ENCODE data around the gene MYL1.

The MYL1 gene

GRCh38 chr2:210315015-210315788, at the start of gene MYL1:
Gene MYL1 (minus strand): TSS chr2:210315174. CDS start chr2:210315042, 132 bp downstream.
- no peak for DNase-seq

DNA sequence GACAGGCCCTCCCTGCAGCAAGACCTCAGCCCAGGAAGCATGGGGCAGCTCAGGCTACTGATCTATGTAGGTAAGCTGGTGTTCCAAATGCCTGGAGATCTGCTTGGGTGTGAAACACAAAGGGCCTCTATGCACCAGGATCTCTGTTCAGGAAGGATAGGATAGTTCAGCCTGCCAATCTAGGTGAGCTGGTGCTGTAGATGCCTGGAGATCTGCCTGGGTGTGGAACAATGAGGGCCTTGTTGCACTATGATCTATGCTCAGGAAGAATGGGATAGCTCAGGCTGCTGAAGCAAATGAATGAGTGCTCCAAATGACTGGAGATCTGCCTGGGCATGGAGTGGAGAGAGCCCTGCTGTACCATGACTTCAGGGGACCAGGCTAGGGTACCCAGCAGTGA, 48.9 kb upstream of the MYL1 start:
- no peak for DNase-seq

- DNase-seq, result peak in 1 of 2 experiments; percentile 18
These were observed 48.3 kb upstream of the MYL1 start for GRCh38 chr2:210363261-210363660.

DNA sequence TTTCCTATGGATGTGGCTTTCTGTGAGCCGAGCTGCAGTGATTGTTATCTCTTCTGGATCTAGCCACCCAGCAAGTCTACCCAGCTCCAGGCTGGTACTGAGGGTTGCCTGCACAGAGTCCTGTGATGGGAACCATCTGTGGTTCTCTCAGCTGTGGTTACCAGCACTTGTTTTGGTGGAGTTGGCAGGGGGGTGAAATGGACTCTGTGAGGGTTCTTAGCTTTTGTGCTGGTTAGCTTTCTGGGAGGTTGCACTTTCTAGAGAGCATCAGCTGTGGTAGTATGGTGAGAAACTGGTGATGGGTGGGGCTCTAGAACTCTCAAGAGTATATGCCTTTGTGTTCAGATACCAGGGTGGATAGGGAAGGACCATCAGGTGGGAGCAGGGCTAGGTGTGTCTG, 45.4 kb upstream of the MYL1 start:
- no peak for DNase-seq

DNA sequence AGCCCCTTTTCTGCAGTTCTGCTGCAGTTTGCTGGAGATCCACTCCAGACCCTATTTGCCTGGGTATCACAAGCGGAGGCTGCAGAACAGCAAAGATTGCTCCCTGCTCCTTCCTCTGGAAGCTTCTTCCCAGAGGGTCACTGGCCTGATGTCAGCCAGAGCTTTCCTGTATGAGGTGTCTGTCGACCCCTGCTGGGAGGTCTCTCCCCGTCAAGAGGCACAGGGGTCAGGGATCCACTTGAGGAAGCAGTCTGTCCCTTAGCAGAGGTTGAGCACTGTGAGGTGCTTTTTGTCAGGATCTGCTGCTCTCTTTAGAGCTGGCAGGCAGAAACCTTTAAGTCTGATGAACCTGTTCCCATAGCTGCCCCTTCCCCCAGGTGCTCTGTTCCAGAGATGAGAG, 42.0 kb upstream of the MYL1 start:
- peak in 1 of 2 experiments; percentile 7 for DNase-seq

DNA sequence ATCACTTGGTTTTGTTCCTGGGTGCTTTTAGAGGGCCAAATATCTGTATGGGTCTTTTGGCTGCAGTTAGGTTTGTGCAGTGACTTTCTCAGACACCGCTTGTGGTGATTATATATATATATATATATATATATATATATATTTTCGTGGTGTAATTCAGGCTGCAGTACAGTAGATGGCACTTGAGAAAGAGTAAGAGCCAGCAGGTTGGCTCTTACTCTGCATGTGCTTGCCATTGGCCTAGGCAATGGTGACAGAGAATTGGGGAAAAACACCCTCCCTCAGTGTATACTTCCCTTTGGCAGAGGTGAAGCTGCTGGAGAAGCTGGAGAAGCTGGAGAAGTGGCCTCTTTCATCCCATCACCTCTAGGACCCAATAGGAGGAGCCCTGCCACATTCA, 22.2 kb upstream of the MYL1 start:
- peak in 1 of 2 experiments; percentile 1 for DNase-seq

- no peak for DNase-seq
These were observed 9.9 kb upstream of the MYL1 start for GRCh38 chr2:210324906-210325305.

DNA sequence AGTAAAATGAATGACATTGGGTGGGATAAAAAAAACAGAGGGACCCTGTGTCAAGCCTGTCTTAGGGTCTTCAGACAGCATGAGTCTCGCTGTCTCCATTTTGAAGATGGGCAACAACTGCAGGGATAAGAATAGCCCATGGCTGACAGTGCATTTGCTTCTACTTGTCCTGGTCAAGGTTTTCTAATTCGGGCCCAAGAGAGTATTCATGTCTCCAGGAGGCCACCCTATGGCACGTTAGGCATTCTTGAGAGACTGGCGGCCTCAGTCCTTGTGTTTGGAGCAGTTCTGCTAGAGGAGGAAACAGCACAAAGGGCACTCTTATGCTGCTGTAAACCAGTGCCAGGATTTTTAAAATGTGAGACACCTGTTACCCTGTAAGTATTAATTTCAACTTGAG, 9.5 kb upstream of the MYL1 start:
- peak in 1 of 2 experiments; percentile 6 for DNase-seq

- DNase-seq, result no peak
These were observed 8.0 kb upstream of the MYL1 start for GRCh38 chr2:210323003-210323402.

DNA sequence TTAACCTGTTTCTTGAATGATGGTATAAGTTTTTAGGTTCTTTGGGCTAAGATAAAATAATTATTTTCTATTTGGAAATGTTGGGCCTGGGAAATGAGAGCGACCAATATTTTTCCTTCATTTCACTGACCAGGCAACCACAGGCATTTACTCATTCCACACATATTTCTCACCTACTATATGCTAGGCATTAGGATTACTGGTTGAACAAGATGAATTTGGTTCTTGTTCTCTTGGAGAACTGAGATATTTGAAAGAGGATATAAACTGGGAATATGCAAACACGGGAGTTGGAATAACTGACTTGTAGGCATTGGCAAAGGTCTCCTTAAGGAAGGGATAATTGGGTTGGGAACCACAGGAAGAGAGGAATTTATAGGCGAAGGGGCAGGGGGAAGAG, 3.9 kb upstream of the MYL1 start:
- DNase-seq, result no peak

DNA sequence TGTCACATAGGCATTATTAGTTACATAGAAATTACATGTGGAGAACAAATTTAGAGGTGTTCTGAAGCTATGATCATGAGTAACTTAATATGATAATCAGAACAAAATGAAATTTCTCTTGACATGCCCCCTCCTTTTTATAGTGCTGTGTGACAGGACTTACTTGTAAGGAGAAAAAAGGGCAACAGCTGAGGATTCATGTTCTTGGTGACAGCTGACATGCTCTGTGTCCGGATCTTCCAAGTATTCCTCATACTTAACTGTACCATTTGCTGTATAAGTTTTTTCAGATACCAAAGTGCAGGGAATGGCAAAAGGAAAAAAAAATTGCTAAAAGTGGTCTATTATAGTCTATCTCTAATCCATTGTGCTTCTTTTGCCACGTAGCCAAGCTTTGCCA, 3.5 kb upstream of the MYL1 start:
- DNase-seq, result no peak

- no peak for DNase-seq
These were observed 4.4 kb downstream of the MYL1 start for GRCh38 chr2:210310550-210310949.

DNA sequence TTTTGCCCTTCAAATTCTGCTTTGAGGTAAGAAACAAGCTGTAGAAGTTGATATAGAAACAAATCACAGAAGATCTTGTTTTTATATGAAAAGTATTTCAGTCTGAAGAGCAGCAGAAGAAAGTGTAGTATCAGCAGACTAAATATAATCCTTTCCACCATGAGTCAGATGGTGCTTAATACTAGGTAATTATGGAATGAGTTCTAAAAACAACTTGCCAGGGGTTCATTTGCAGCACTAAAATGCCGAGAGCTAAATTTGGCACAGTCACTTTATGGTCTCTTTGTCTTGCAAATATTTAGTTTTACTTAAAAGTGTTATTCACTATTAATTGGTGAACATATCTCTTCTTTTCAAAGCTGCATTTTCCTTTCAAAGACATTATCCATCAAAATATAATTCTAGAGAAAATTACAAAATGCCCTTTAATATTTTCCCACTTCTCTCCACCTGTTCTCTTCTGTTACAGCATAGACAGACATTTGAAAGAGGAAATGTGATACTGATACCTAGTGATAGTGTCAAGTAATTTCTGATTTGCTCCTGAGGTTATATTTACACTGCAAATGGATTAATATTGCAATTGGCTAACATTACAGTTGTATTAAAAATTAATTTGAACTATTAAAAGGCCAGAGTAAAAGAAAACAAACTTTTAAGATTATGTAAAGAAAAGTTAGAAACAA, 5.3 kb downstream of the MYL1 start:
- peak; percentile 5 to 61 for DNase-seq

DNA sequence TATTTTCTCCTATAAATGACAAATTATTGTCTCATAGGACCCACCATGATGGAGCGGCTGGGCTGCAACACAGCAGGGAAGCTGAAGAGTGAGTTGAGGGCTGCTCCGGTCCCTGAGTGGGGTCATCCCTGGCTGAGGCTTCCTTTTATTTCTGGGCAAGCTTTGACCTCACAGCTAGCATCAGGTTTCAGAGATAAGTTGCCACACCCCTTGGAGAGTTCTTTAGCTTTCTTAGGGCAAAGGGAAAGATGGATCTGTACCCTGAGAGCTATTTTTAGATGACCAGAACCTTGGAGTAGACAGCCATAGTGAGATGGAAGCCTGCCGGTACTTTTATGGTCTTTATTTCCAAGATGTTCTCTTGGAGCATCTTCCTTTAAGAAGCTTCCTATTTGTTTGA, 11.5 kb downstream of the MYL1 start:
- DNase-seq, result no peak

DNA sequence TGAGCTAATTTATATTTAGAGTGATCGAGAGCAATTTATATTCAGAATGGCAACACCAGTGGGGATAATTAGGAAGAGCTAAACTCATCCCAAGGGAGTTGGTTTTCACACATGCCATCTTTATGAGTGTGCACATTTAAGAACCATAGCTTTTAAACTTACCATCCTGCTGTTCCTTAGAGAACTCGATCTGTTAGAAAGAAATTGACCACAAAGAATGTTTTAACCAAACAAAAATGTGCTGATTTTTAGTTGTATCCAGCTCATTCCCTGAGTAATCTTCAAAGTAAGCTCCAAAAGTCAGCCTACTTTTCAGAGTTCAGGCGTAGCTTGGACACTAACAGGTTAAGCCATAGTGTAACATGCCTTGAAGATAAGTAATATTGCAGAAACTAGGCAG, 12.6 kb downstream of the MYL1 start:
- DNase-seq, result peak in 1 of 2 experiments; percentile 26

- no peak for DNase-seq
These were observed 15.1 kb downstream of the MYL1 start for GRCh38 chr2:210299866-210300373.

DNA sequence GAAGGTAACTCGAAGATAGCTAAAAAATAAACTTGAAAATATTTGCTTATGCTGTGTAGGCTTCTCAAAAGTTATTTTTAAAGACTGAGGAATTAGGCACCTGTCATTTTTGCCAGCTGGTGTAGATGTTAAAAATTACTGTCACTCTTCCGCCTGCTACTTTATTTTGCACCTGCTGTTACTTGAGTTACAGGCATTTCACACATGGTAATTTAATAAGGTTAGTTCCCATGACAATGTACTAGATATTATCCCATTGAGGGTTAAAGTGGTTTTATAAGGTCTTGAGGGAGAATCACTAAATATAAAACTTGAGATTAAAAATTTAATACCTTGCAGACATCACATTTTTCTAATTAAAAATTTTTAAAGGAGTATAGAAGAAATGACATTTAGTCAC, 26.6 kb downstream of the MYL1 start:
- DNase-seq, result peak; percentile 56 to 81

- DNase-seq, result peak in 1 of 2 experiments; percentile 1
These were observed 27.7 kb downstream of the MYL1 start for GRCh38 chr2:210287301-210287700.

DNA sequence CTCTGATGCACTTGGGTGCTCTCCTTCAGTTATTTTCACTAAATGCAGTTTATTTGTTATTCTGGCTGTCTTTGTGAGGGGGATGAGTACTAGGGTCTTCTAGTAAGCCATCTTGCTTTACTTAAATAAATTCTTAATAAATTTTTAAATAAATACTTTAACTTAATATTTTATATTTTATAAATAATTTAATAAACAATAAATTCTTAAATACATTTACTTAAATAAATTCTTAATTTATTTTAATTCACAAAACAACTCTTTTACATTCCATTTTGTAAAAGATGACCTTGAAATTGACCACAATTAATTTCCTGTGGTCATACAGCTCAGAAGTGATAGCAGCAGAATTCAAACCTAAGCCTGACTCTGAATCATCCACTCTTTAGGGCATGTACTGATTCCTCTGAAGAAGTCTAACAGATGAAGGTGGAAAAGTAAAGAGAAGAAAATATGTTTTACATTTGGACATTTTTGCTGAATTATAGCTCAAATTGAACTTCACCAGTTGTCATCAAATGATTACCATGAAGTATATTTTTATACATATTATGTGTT, 28.8 kb downstream of the MYL1 start:
- no peak for DNase-seq

- DNase-seq, result no peak
These were observed 37.8 kb downstream of the MYL1 start for GRCh38 chr2:210277133-210277532.

GRCh38 chr2:210271300-210271699, 43.7 kb downstream of the MYL1 start:
- no peak for DNase-seq

DNA sequence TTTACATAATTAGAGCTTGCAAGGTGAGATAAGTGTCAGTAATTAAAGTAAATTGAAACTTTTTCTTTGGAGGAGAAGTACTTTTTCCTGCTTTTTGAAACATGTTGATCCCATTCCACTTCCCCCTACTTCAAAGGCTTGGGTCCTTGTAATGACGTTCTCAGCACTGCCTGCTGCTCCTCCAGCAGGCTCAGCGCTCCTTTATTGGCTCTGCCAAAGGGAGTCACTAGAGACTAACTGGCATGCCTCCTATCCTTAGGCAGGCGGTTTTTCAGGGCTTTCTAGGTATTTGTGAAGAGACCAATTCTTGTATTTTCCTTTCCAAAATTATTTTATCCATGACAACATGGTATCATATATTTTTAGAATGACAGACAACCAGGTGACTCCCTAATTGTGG, 45.8 kb downstream of the MYL1 start:
- DNase-seq, result no peak

DNA sequence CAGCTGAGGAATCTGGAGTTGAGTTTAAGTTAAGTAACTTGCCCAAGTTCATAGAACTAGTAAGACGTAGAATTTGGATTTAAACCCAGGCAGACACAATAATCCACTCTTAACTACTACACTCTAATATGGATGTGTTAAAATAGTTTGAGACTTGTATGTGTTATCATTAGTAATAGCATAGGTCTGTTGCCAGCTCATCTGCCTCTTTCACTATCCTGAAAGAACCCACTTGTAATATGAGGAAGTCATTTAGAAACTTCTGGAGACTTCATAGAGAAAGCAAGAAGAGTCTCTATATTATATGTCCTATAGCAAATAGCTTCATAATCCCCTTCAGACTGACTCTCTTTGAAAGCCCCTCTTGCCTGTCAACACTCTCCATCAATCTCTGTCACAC, 46.7 kb downstream of the MYL1 start:
- DNase-seq, result no peak

DNA sequence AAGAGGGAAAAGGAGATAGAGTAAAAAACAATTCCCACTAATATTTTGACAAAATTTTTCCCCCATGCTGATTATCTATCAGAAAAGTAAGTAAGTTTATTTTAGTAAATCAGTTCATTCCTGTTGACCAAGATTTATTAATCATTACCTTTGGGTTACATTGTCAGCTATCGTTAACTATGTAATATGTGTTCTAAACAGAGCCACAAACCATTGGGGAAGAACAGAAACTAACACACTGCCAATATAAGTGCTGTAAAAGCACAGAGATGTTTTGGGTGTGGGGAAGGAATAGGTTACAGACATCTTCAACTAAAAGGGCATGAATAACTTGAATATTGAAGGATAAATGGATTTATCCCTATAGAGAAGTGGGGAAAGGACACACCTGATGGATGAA, 47.3 kb downstream of the MYL1 start:
- no peak for DNase-seq

All from NCI-H524 (cell line).